ENCODE measurements around the gene TOP3A. TPM values are rescaled to one million over a fixed set of nuclear protein-coding genes. Genes with fewer than 3 reads are reported as not detected.
A peak's percentile ranks its signal among the peaks of the same experiment; 100 is the strongest.

TOP3A gene
- total RNA-seq, 1 donor from 2014 or later, result 49.2 TPM

- peaks cover 10% of the 10 kb centered on the region for H3K4me1 ChIP-seq
- Mint-ChIP-seq H3K27ac (no peak overlapping the region), H3K27me3 (ENCODE audit: insufficient read depth, low read depth) (peaks cover 10% of the 10 kb centered on the region), H3K9me3 (no peaks in the 10 kb centered on the region), H3K4me1 (peaks cover 14% of the 10 kb centered on the region), H3K4me3 (peak overlapping the region; percentile 87), H3K36me3 (peaks cover 3% of the 10 kb centered on the region)
- H3F3A ChIP-seq (ENCODE audit: low read depth), result peaks cover 40% of the 10 kb centered on the region
- H3K9me3 ChIP-seq (ENCODE audit: low read depth), result no peaks in the 10 kb centered on the region
- DNase-seq (ENCODE audit: low spot score), result no peak
- H3K36me3 ChIP-seq, result no peaks in the 10 kb centered on the region
- H2AFZ ChIP-seq (replicated peaks), result no peak overlapping the region
- no peak overlapping the region for H3K4me3 ChIP-seq
- no peak overlapping the region for H3K27ac ChIP-seq
- H3K79me2 ChIP-seq (ENCODE audit: low read depth), result peaks cover 19% of the 10 kb centered on the region
- TF ChIP-seq CTCF (IDR thresholded peaks at IDR 0.05), result no peak
- TF ChIP-seq EZH2 (IDR thresholded peaks at IDR 0.05), result no peak
- no peak for TF ChIP-seq EZH2phosphoT487 (IDR thresholded peaks at IDR 0.05)
- no peaks in the 10 kb centered on the region for H3K27me3 ChIP-seq
- no peak overlapping the region for H3K9ac ChIP-seq
- H3K4me2 ChIP-seq, result no peak overlapping the region
- H4K20me1 ChIP-seq (ENCODE audit: low read depth), result peaks cover 18% of the 10 kb centered on the region
Measured at GRCh38 chr17:18262641-18263040, 52.2 kb downstream of the TOP3A start.

GRCh38 chr17:18262111-18262510 is 52.7 kb downstream of the TOP3A start:
- Mint-ChIP-seq H3K9me3 (no peaks in the 10 kb centered on the region), H3K27me3 (ENCODE audit: insufficient read depth, low read depth) (peaks cover 10% of the 10 kb centered on the region), H3K4me3 (peak overlapping the region; percentile 87), H3K36me3 (peaks cover 3% of the 10 kb centered on the region), H3K4me1 (peaks cover 17% of the 10 kb centered on the region), H3K27ac (no peak overlapping the region)
- DNase-seq (ENCODE audit: low spot score), result no peak
- Histone ChIP-seq H3K9me3 (ENCODE audit: low read depth) (no peaks in the 10 kb centered on the region), H3F3A (ENCODE audit: low read depth) (peaks cover 41% of the 10 kb centered on the region), H3K27me3 (no peaks in the 10 kb centered on the region), H4K20me1 (ENCODE audit: low read depth) (peaks cover 24% of the 10 kb centered on the region), H2AFZ (replicated peaks) (no peak overlapping the region), H3K9ac (no peak overlapping the region), H3K4me3 (no peak overlapping the region), H3K36me3 (no peaks in the 10 kb centered on the region), H3K27ac (no peak overlapping the region), H3K4me2 (peak overlapping the region; percentile 83), H3K4me1 (peaks cover 15% of the 10 kb centered on the region), H3K79me2 (ENCODE audit: low read depth) (peaks cover 25% of the 10 kb centered on the region)
- no peak for TF ChIP-seq EZH2 (IDR thresholded peaks at IDR 0.05)
- no peak for TF ChIP-seq CTCF (IDR thresholded peaks at IDR 0.05)
- no peak for TF ChIP-seq EZH2phosphoT487 (IDR thresholded peaks at IDR 0.05)

GRCh38 chr17:18261659-18262058 is 53.1 kb downstream of the TOP3A start:
- Histone ChIP-seq H3K9me3 (ENCODE audit: low read depth) (no peaks in the 10 kb centered on the region), H3K4me1 (peaks cover 19% of the 10 kb centered on the region), H3K4me2 (peak overlapping the region; percentile 83), H3K4me3 (peak overlapping the region; percentile 69), H3K27ac (no peak overlapping the region), H3F3A (ENCODE audit: low read depth) (peaks cover 38% of the 10 kb centered on the region), H3K79me2 (ENCODE audit: low read depth) (peaks cover 29% of the 10 kb centered on the region), H3K36me3 (no peaks in the 10 kb centered on the region), H2AFZ (replicated peaks) (no peak overlapping the region), H3K9ac (no peak overlapping the region), H4K20me1 (ENCODE audit: low read depth) (peaks cover 28% of the 10 kb centered on the region), H3K27me3 (no peaks in the 10 kb centered on the region)
- DNase-seq (ENCODE audit: low spot score), result no peak
- TF ChIP-seq EZH2phosphoT487 (IDR thresholded peaks at IDR 0.05) (no peak), CTCF (IDR thresholded peaks at IDR 0.05) (no peak), EZH2 (IDR thresholded peaks at IDR 0.05) (no peak)
- Mint-ChIP-seq H3K27ac (no peak overlapping the region), H3K4me3 (peak overlapping the region; percentile 87), H3K4me1 (peaks cover 20% of the 10 kb centered on the region), H3K27me3 (ENCODE audit: insufficient read depth, low read depth) (peaks cover 9% of the 10 kb centered on the region), H3K36me3 (peaks cover 3% of the 10 kb centered on the region), H3K9me3 (no peaks in the 10 kb centered on the region)
